PFSK-1 (cell line): ENCODE data around the gene LEP.

Experiments used
- FOXP2 ChIP-seq: optimal IDR thresholded peaks from 2 replicates; pipeline ENCODE3; 2011; ENCODE audit warnings: borderline replicate concordance, control low read depth, inconsistent platforms; ENCODE audit not compliant: insufficient read depth; ENCODE audit errors: extremely low read length, extremely low read depth
- POLR2AphosphoS5 ChIP-seq: IDR thresholded peaks from 2 replicates; pipeline ENCODE4 v1.6.1; 2012; ENCODE audit warnings: low read depth, mild to moderate bottlenecking, control low read depth, low read length, moderate library complexity
- SIN3A ChIP-seq: IDR thresholded peaks from 2 replicates; pipeline ENCODE4 v1.6.1; 2012; ENCODE audit warnings: mild to moderate bottlenecking, low read length, moderate library complexity, borderline replicate concordance; ENCODE audit not compliant: insufficient read depth
- TAF1 ChIP-seq: IDR thresholded peaks from 2 replicates; pipeline ENCODE4 v1.6.1; 2012; ENCODE audit warnings: low read length, control low read depth, borderline replicate concordance; ENCODE audit not compliant: insufficient read depth
- TF ChIP-seq, protein P1 (sequence below), 2 experiments: IDR thresholded peaks; 2 replicates each; pipeline versions ENCODE4 v1.6.1 to v1.8.0; 2011 to 2012; ENCODE audit warnings: low read depth in 2 of 2, low read length in 2 of 2, control low read depth in 1 of 2, inconsistent platforms in 1 of 2, mild to moderate bottlenecking in 1 of 2, moderate library complexity in 1 of 2; ENCODE audit not compliant: insufficient read depth in 1 of 2

LEP gene

DNA sequence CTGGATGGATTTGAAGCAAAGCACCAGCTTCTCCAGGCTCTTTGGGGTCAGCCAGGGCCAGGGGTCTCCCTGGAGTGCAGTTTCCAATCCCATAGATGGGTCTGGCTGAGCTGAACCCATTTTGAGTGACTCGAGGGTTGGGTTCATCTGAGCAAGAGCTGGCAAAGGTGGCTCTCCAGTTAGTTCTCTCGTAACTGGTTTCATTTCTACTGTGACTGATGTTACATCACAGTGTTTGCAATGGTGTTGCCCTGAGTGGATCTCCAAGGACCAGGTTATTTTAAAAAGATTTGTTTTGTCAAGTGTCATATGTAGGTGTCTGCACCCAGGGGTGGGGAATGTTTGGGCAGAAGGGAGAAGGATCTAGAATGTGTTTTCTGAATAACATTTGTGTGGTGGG is 14.2 kb downstream of the LEP start:
- no peak for TF ChIP-seq TAF1
- TF ChIP-seq SIN3A = no peak
- no peak for TF ChIP-seq POLR2AphosphoS5
- TF ChIP-seq, protein P1, sequence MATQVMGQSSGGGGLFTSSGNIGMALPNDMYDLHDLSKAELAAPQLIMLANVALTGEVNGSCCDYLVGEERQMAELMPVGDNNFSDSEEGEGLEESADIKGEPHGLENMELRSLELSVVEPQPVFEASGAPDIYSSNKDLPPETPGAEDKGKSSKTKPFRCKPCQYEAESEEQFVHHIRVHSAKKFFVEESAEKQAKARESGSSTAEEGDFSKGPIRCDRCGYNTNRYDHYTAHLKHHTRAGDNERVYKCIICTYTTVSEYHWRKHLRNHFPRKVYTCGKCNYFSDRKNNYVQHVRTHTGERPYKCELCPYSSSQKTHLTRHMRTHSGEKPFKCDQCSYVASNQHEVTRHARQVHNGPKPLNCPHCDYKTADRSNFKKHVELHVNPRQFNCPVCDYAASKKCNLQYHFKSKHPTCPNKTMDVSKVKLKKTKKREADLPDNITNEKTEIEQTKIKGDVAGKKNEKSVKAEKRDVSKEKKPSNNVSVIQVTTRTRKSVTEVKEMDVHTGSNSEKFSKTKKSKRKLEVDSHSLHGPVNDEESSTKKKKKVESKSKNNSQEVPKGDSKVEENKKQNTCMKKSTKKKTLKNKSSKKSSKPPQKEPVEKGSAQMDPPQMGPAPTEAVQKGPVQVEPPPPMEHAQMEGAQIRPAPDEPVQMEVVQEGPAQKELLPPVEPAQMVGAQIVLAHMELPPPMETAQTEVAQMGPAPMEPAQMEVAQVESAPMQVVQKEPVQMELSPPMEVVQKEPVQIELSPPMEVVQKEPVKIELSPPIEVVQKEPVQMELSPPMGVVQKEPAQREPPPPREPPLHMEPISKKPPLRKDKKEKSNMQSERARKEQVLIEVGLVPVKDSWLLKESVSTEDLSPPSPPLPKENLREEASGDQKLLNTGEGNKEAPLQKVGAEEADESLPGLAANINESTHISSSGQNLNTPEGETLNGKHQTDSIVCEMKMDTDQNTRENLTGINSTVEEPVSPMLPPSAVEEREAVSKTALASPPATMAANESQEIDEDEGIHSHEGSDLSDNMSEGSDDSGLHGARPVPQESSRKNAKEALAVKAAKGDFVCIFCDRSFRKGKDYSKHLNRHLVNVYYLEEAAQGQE (IDR thresholded peaks at IDR 0.05; ENCODE audit: insufficient read depth in 1 of 2, low read depth in 2 of 2, low read length in 2 of 2) = no peak
- no peak for TF ChIP-seq FOXP2

GRCh38 chr7:128257458-128257857 is 16.4 kb downstream of the LEP start:
- no peak for TF ChIP-seq SIN3A

DNA sequence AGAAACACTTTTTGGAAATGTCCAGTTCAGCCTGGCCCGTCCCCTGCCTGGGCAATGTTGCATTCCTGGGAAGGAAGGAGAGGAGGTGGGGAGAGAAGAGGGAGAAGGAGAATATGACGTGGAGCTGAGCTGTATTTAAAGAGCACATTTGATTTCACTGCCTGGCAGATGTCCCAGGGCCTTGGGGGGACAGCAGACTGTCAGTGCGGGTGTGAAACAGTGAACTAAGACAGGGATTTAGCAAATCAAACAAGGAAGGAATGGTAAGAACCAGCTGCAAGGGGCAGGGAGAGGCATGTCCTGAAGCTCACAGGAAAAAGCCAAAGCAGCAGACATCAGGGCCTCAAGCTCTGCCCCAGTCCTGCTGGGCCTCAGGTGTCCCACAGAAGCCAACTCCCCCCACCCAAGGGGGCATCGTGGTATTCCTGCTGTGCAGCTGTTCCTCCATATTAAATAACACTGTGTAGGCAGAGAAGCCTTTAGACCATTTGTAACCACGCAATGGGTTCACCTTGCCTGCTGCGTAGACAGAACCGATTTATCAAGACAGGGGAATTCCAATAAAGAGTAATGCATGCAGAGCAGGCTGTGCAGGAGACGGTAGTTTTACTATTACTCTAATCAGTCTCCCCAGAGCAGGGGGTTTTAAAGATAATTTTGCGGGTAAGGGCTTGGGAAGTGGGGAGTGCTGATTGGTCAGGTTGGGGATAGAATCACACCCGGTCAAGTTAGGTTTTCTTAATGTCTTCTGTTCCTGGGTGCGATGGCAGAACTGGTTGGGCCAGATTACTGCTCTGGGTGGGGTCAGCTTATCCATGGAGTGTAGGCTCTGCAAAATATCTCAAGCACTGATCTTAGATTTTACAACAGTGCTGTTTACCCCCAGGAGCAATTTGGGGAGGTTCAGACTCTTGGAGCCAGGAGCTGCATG is 18.3 kb downstream of the LEP start:
- TF ChIP-seq FOXP2 = no peak
- TF ChIP-seq, protein P1 (IDR thresholded peaks at IDR 0.05; ENCODE audit: insufficient read depth in 1 of 2, low read depth in 2 of 2, low read length in 2 of 2) = no peak
- TF ChIP-seq SIN3A = no peak
- no peak for TF ChIP-seq POLR2AphosphoS5

GRCh38 chr7:128260069-128260795 is 19.2 kb downstream of the LEP start:
- TF ChIP-seq FOXP2 = no peak
- no peak for TF ChIP-seq POLR2AphosphoS5
- no peak for TF ChIP-seq SIN3A
- TF ChIP-seq TAF1 = no peak
- TF ChIP-seq, protein P1 (IDR thresholded peaks at IDR 0.05; ENCODE audit: insufficient read depth in 1 of 2, low read depth in 2 of 2, low read length in 2 of 2) = no peak

DNA sequence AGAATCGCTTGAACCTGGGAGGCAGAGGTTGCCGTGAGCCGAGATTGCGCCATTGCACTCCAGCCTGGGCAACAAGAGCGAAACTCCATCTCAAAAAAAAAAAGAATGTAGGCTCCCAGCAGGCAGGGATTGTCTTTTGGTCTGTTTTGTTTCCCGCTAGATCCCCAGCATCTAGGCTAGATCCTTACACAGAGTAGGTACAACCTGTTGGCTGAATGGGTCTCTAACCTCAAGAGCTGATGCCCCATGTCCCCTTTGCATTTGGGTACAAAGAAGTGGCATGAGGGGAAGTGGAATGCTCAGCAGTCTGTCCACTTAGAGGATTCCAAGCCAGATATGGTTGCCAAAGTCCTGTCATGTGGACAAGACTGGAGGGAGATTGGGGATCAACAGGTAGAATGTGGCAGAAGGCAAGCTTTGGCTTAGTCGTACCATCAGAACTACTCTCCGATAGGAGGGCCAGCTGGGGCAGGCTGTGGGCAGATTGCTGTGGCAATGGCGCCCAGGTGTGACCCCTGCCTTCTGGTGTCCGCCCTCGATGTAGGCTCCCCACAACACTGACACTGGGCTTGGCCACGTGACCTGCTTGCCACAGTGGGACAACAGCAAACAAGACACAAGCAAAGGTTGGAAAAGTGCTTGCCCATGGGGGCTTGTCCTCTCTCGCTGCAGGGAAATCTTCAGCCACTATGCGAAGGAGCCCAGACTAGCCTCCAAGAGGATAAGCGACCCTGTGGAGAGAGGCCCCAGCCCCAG is 21.4 kb downstream of the LEP start:
- TF ChIP-seq, protein P1 (IDR thresholded peaks at IDR 0.05; ENCODE audit: insufficient read depth in 1 of 2, low read depth in 2 of 2, low read length in 2 of 2) = no peak
- TF ChIP-seq SIN3A (no peak), FOXP2 (no peak), POLR2AphosphoS5 (no peak), TAF1 (no peak)
